ENCODE data around the gene GALNTL6. TPM values are rescaled to one million over a fixed set of nuclear protein-coding genes. Genes with fewer than 3 reads are reported as not detected.

GALNTL6 gene
- polyA plus RNA-seq, 1 donor (not counting 4 experiments of a cell fraction or from before 2014, with no cell fraction given), result not detected

GRCh38 chr4:172780566-172781081 lies 967.4 kb downstream of the GALNTL6 start:
- no peak for FAIRE-seq
- Histone ChIP-seq H2AFZ (ENCODE audit: control insufficient read depth, low read length) (no peak overlapping the region), H3K9me1 (ENCODE audit: control insufficient read depth, extremely low read depth, insufficient read depth, low read length) (no peaks in the 10 kb centered on the region)

GRCh38 chr4:172785613-172786012 lies 972.4 kb downstream of the GALNTL6 start:
- Histone ChIP-seq H3K27me3 (ENCODE audit: control insufficient read depth, extremely low read depth, insufficient read depth, low read length) (no peaks in the 10 kb centered on the region), H3K9ac (ENCODE audit: control insufficient read depth, extremely low read depth, insufficient read depth, low read length) (no peak overlapping the region), H3K9me1 (ENCODE audit: control insufficient read depth, extremely low read depth, insufficient read depth, low read length) (no peaks in the 10 kb centered on the region), H4K20me1 (ENCODE audit: control insufficient read depth, extremely low read depth, insufficient read depth, low read length) (no peaks in the 10 kb centered on the region), H3K4me1 (ENCODE audit: control insufficient read depth, extremely low read depth, insufficient read depth, low read length) (peaks cover 3% of the 10 kb centered on the region), H3K27ac (ENCODE audit: control insufficient read depth, insufficient read depth, low read length) (no peak overlapping the region), H3K4me2 (ENCODE audit: control insufficient read depth, extremely low read depth, insufficient read depth, low read depth, low read length) (no peak overlapping the region), H3K9me3 (ENCODE audit: control insufficient read depth, low read depth, low read length) (no peaks in the 10 kb centered on the region), H2AFZ (ENCODE audit: control insufficient read depth, low read length) (no peak overlapping the region), H3K79me2 (ENCODE audit: control insufficient read depth, insufficient read depth, low read length) (no peaks in the 10 kb centered on the region), H3K36me3 (ENCODE audit: control insufficient read depth in 2 of 2, extremely low read depth in 1 of 2, insufficient read depth in 2 of 2, low read length in 2 of 2) (no peaks in the 10 kb centered on the region), H3K4me3 (ENCODE audit: control insufficient read depth in 2 of 3, extremely low read depth in 1 of 3, insufficient read depth in 2 of 3, low read depth in 1 of 3, low read length in 3 of 3) (no peak overlapping the region)
- TF ChIP-seq CTCF (optimal IDR thresholded peaks at IDR 0.05 in 1 of 3, IDR thresholded peaks at IDR 0.05 in 1 of 3, conservative IDR thresholded peaks at IDR 0.05 in 1 of 3; ENCODE audit: extremely low read depth in 1 of 3, insufficient read depth in 2 of 3, low read length in 3 of 3), result no peak
- no peak for TF ChIP-seq EZH2 (IDR thresholded peaks at IDR 0.05; ENCODE audit: low read length)
- FAIRE-seq (no peak), DNase-seq (ENCODE audit: low read depth, low spot score) (no peak)
- dilution Hi-C loops (cut with MboI; ENCODE audit: extremely low pct_ligation_motif_present, low sequenced_read_pairs), result no loop called here

More at GRCh38 chr4:172780566-172781081, 967.4 kb downstream of the GALNTL6 start:
- H3K27me3 ChIP-seq (ENCODE audit: control insufficient read depth, extremely low read depth, insufficient read depth, low read length), result no peaks in the 10 kb centered on the region
- H3K9me3 ChIP-seq (ENCODE audit: control insufficient read depth, low read depth, low read length), result no peaks in the 10 kb centered on the region
- H3K4me3 ChIP-seq (ENCODE audit: control insufficient read depth in 2 of 3, extremely low read depth in 1 of 3, insufficient read depth in 2 of 3, low read depth in 1 of 3, low read length in 3 of 3), result no peak overlapping the region
- H3K79me2 ChIP-seq (ENCODE audit: control insufficient read depth, insufficient read depth, low read length), result no peaks in the 10 kb centered on the region
- no peak for DNase-seq (ENCODE audit: low read depth, low spot score)
- H4K20me1 ChIP-seq (ENCODE audit: control insufficient read depth, extremely low read depth, insufficient read depth, low read length), result no peaks in the 10 kb centered on the region
- H3K36me3 ChIP-seq (ENCODE audit: control insufficient read depth in 2 of 2, extremely low read depth in 1 of 2, insufficient read depth in 2 of 2, low read length in 2 of 2), result no peaks in the 10 kb centered on the region
- H3K4me1 ChIP-seq (ENCODE audit: control insufficient read depth, extremely low read depth, insufficient read depth, low read length), result no peaks in the 10 kb centered on the region
- no peak overlapping the region for H3K27ac ChIP-seq (ENCODE audit: control insufficient read depth, insufficient read depth, low read length)
- dilution Hi-C loops (cut with MboI; ENCODE audit: extremely low pct_ligation_motif_present, low sequenced_read_pairs), result no loop called here
- no peak for TF ChIP-seq CTCF (optimal IDR thresholded peaks at IDR 0.05 in 1 of 3, IDR thresholded peaks at IDR 0.05 in 1 of 3, conservative IDR thresholded peaks at IDR 0.05 in 1 of 3; ENCODE audit: extremely low read depth in 1 of 3, insufficient read depth in 2 of 3, low read length in 3 of 3)
- no peak for TF ChIP-seq EZH2 (IDR thresholded peaks at IDR 0.05; ENCODE audit: low read length)
- H3K4me2 ChIP-seq (ENCODE audit: control insufficient read depth, extremely low read depth, insufficient read depth, low read depth, low read length), result no peak overlapping the region
- no peak overlapping the region for H3K9ac ChIP-seq (ENCODE audit: control insufficient read depth, extremely low read depth, insufficient read depth, low read length)

All from keratinocyte (primary cell).